Prostate gland (tissue), 2 donors: ENCODE measurements around the gene PET100. TPM values are rescaled to one million over a fixed set of nuclear protein-coding genes. Genes with fewer than 3 reads are reported as not detected.
A peak's percentile ranks its signal among the peaks of the same experiment; 100 is the strongest.

Source experiments
- DNase-seq: peaks from one replicate; pipeline ENCODE4 v3.0.0-alpha.2; 2019; ENCODE audit warnings: low spot score
- H3K27ac ChIP-seq, 2 donors: fragments of 200-600 bp; sonication (generic); 2 replicates each; pipeline ENCODE4 v1.5.1; 2017 to 2019
- H3K27me3 ChIP-seq: fragments of 200-600 bp; sonication (generic); replicated peaks from 2 replicates; pipeline ENCODE4 v1.5.1; 2019; ENCODE audit not compliant: insufficient read depth
- H3K36me3 ChIP-seq, 2 donors: fragments of 200-600 bp; sonication (generic); 1 replicate in 1 of 2; 2 replicates in 1 of 2; pipeline versions ENCODE4 v1.5.1 to v1.8.1; 2017 to 2019
- H3K4me1 ChIP-seq: fragments of 200-600 bp; sonication (generic); replicated peaks from 2 replicates; pipeline ENCODE4 v1.5.1; 2019
- H3K4me3 ChIP-seq, 2 donors: fragments of 200-600 bp; sonication (generic); 2 replicates each; pipeline ENCODE4 v1.5.1; 2017 to 2019
- H3K9me3 ChIP-seq: fragments of 200-600 bp; sonication (generic); 2 replicates; pipeline ENCODE4 v1.5.1; 2017
- POLR2A ChIP-seq: fragments of 450-650 bp; IDR thresholded peaks from one replicate; pipeline ENCODE4 v1.6.1; 2016; ENCODE audit warnings: antibody characterized with exemption, mild to moderate bottlenecking
- POLR2AphosphoS5 ChIP-seq: sonication (generic); formaldehyde crosslinking; IDR thresholded peaks from one replicate; pipeline ENCODE4 v1.6.1; 2017; ENCODE audit warnings: antibody characterized with exemption
- WGBS: methylation state at CpG from one replicate; pipeline ENCODE4 v1.1.5; 2018; 5-methylcytosine and 5-hydroxymethylcytosine counted together
- intact Hi-C: fragments of 100-400 bp; cut with DNase I; formaldehyde crosslinking; loops from one replicate; pipeline ENCODE4 v1.14.2; 2022
- total RNA-seq, 2 donors: library from RNA; depleted of rRNA; stranded (reverse); fragments of >200 nt; gene quantifications; one replicate each; pipeline ENCODE4 v1.1.0, GENCODE V29; 2016
- TF ChIP-seq, protein P1 (sequence below), 4 experiments: fragments of 200-600 bp in 2 of 4; fragments of 450-650 bp in 2 of 4; sonication (generic) in 2 of 4; IDR thresholded peaks; 1 replicate in 3 of 4; 2 replicates in 1 of 4; pipeline ENCODE4 v1.5.1; 2016 to 2019; ENCODE audit warnings: antibody characterized with exemption in 4 of 4, mild to moderate bottlenecking in 2 of 4, moderate library complexity in 2 of 4

PET100 gene
- total RNA-seq, 2 donors from 2014 or later: 7.7 to 60.4 TPM

DNA sequence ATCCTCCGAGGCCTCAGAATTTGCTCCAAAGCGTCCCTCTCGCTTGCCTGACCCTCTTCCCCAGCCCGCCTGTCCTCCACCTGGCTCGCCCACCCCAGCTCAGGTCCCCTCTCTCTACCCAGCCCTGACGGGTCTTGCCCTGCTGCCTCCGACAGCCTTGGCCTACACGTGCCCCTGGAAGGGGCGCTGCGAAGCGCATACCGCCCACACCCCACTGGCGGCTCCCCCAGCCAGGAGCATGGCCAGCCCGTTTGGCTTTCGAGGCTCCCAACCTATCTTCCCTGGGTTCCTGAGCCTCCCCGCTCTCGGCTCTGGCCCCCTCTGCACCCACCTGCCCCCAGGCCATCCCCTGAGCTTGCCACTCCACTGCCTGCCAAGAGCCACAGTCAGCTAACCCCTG lies 4.8 kb upstream of the PET100 start:
- Histone ChIP-seq H3K4me3 (no peak overlapping the region), H3K27ac (no peak overlapping the region), H3K9me3 (no peaks in the 10 kb centered on the region), H3K27me3 (no peaks in the 10 kb centered on the region), H3K36me3 (peaks cover 11 to 36% of the 10 kb centered on the region in 2 donors), H3K4me1 (peaks cover 12% of the 10 kb centered on the region)
- intact Hi-C loops: no loop called here
- TF ChIP-seq, protein P1, sequence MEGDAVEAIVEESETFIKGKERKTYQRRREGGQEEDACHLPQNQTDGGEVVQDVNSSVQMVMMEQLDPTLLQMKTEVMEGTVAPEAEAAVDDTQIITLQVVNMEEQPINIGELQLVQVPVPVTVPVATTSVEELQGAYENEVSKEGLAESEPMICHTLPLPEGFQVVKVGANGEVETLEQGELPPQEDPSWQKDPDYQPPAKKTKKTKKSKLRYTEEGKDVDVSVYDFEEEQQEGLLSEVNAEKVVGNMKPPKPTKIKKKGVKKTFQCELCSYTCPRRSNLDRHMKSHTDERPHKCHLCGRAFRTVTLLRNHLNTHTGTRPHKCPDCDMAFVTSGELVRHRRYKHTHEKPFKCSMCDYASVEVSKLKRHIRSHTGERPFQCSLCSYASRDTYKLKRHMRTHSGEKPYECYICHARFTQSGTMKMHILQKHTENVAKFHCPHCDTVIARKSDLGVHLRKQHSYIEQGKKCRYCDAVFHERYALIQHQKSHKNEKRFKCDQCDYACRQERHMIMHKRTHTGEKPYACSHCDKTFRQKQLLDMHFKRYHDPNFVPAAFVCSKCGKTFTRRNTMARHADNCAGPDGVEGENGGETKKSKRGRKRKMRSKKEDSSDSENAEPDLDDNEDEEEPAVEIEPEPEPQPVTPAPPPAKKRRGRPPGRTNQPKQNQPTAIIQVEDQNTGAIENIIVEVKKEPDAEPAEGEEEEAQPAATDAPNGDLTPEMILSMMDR (IDR thresholded peaks at IDR 0.05): no peak
- WGBS: 87% methylated on average over 17 of the region's 17 CpGs
- DNase-seq: no peak

- DNase-seq: no peak
- intact Hi-C loops: no loop called here
- Histone ChIP-seq H3K27me3 (no peaks in the 10 kb centered on the region), H3K27ac (no peak overlapping the region), H3K36me3 (peaks cover 11 to 32% of the 10 kb centered on the region in 2 donors), H3K9me3 (no peaks in the 10 kb centered on the region), H3K4me1 (peaks cover 13% of the 10 kb centered on the region), H3K4me3 (no peak overlapping the region)
- 96% methylated on average over 34 of the region's 34 CpGs for WGBS
- TF ChIP-seq POLR2AphosphoS5 (no peak), POLR2A (no peak)
- TF ChIP-seq, protein P1 (IDR thresholded peaks at IDR 0.05): no peak
These were observed 3.7 kb upstream of the PET100 start for GRCh38 chr19:7625763-7626372.

DNA sequence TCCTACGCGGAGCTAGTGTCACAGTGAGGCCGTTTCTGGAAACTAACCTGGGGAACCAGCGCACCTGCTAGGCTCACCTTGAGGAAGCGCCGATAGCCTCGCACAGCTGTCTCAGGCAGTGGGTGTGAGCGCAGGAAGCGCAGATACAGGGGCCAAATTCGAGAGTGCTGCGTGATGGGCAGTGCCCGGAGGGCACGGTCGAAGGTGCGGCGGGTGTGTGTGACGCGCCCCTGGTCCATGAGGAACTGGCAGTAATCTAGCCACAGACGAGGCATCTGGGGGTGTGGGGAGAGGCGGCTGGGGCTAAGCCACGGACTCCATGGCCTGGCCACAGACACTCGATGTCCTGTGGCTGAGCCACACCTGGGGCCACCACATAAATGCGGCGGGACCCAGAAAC lies 2.4 kb upstream of the PET100 start:
- Histone ChIP-seq H3K9me3 (no peaks in the 10 kb centered on the region), H3K4me3 (no peak overlapping the region), H3K4me1 (peaks cover 13% of the 10 kb centered on the region), H3K36me3 (peaks cover 4 to 21% of the 10 kb centered on the region in 2 donors), H3K27ac (no peak overlapping the region), H3K27me3 (no peaks in the 10 kb centered on the region)
- intact Hi-C loops: no loop called here
- DNase-seq: no peak
- TF ChIP-seq POLR2A (no peak), POLR2AphosphoS5 (no peak)
- TF ChIP-seq, protein P1 (IDR thresholded peaks at IDR 0.05): no peak
- WGBS: 92% methylated on average over 24 of the region's 24 CpGs

DNA sequence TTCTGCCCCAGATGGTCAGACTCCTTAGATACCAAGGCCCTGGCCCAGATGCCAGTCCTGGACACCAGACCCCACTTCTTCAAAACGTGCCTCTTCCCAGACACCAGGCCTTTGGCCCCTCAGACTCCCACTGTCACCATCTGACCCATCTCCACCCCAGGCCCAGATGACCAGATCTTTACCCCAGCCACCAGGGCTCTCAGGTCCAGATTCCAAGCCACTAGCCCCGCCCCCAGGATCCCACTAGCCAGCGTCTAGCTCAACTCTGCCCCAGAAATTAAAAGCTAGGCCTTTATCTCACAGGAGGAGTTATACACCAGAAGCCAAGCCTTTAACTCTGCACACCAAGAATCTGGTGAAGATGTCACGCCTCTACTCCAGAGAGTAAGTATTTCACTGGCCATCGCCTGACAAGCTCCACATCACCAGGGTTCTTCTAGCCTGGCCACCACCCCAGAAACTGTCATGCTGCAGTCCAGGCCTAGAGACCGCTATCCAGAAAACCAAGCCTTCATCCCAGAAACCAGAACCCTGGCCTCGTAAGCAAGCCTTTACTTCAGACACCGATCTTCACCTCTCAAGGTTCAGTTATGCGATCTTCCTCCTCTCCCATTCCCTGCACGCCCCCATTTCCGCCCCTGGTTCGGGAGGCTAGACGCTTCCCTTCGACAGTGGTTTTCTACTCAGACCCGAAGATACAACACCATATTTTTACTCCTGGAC lies 843 bp upstream of the PET100 start:
- 3% methylated on average over 15 of the region's 15 CpGs for WGBS
- Histone ChIP-seq H3K4me1 (peaks cover 13% of the 10 kb centered on the region), H3K27me3 (no peaks in the 10 kb centered on the region), H3K4me3 (peak overlapping the region; percentile 84 to 92), H3K9me3 (no peaks in the 10 kb centered on the region), H3K36me3 (peaks cover 0 to 6% of the 10 kb centered on the region in 2 donors), H3K27ac (peak overlapping the region; percentile 78 to 84)
- TF ChIP-seq, protein P1 (IDR thresholded peaks at IDR 0.05): no peak
- no peak for TF ChIP-seq POLR2AphosphoS5
- no peak for TF ChIP-seq POLR2A
- intact Hi-C loops: no loop called here
- DNase-seq: no peak

DNA sequence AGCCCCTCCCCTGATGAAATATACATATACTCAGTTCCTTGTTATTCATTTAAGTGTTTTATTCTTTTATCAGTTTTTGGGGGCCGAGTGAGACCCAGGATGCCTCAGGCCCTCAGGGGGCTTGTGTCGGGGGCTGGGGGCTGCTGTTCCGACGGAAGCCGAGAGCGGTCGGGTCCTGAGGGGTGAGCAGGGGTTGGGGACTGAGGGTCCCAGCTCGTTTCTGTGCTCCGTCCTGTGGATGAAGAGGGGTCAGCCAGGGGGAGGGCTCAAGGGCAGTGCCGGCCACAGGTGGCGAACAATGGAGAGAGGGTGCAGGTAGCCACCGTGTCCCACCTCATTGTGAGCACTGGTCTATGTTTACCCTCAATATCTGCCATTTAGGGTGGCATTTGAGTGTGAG lies 2.0 kb downstream of the PET100 start:
- Histone ChIP-seq H3K4me3 (no peak overlapping the region), H3K27ac (no peak overlapping the region), H3K9me3 (no peaks in the 10 kb centered on the region), H3K4me1 (peaks cover 13% of the 10 kb centered on the region), H3K36me3 (no peaks in the 10 kb centered on the region), H3K27me3 (no peaks in the 10 kb centered on the region)
- TF ChIP-seq, protein P1 (IDR thresholded peaks at IDR 0.05): no peak
- TF ChIP-seq POLR2A (no peak), POLR2AphosphoS5 (no peak)
- WGBS: 92% methylated on average over 12 of the region's 12 CpGs
- intact Hi-C loops: loop anchor here (10.0 kb wide), 1 partner anchor 537 kb away; no protein-coding TSS in a partner anchor
- DNase-seq: no peak
